Mesothelial cell of epicardium (in vitro differentiated cells): ENCODE results near the gene CNTNAP5. TPM values are rescaled to one million over a fixed set of nuclear protein-coding genes. Genes with fewer than 3 reads are reported as not detected.

ENCODE experiments used
- DNase-seq, 2 experiments: peaks; one replicate each; pipeline ENCODE4 v3.0.0; 2021; ENCODE audit warnings: low spot score in 2 of 2; ENCODE audit not compliant: unreplicated experiment in 2 of 2
- H3K27ac Mint-ChIP-seq: 2 replicates; pipeline ENCODE4 v1.8.0; 2021; ENCODE audit warnings: mixed read lengths
- H3K27me3 Mint-ChIP-seq: 2 replicates; pipeline ENCODE4 v1.8.0; 2021; ENCODE audit warnings: low read depth, mixed read lengths
- H3K36me3 Mint-ChIP-seq: 2 replicates; pipeline ENCODE4 v1.8.0; 2021; ENCODE audit warnings: mixed read lengths
- H3K4me1 Mint-ChIP-seq: 2 replicates; pipeline ENCODE4 v1.8.0; 2021; ENCODE audit warnings: mixed read lengths
- H3K4me3 Mint-ChIP-seq: 2 replicates; pipeline ENCODE4 v1.8.0; 2021; ENCODE audit warnings: mild to moderate bottlenecking, moderate library complexity, mixed read lengths
- H3K9me3 Mint-ChIP-seq: 2 replicates; pipeline ENCODE4 v1.8.0; 2021; ENCODE audit warnings: mixed read lengths
- total RNA-seq: library from RNA; stranded (reverse); gene quantifications from 3 replicates; pipeline ENCODE4 v1.2.1, GENCODE V29; 2021
- TF ChIP-seq, protein P1 (sequence below): fragments of 200-600 bp; sonication (generic); IDR thresholded peaks from one replicate; pipeline ENCODE4 v1.5.0; 2021; ENCODE audit warnings: antibody characterized with exemption; ENCODE audit not compliant: unreplicated experiment

The CNTNAP5 gene
- total RNA-seq, 1 donor from 2014 or later: 0.22 TPM

DNA sequence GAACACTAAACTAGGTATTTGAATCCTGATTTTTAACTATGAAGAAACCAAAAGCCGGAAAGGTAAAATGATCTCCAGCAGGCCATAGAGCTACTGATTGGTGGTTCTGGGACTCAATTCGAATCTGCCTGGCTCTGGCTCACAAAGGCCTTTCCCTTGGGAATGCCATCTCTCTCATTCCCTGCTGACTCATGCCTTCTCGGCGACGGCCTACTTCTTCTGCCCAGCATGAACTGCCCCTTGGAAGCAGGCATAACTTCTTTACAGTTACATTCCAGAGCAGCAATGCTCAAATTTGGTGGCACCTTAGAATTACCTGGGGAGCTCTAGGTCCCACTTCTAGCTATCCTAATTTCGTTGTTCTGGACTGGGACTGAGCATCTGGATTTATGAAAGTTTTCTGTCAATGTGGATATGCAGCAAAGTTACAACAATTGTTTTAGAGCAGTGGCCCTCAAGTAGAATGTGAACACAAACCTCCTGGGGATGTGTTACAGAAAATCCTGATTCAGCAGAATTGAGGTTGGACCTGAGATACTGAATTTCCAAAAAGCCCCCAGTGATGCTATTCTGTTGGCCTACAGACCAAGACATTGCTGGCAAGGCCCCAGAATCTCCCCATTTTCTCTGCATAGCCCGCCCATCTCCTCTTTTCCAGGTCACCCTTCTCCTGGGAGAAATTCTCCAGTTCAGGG is 261.1 kb downstream of the CNTNAP5 start:
- Mint-ChIP-seq H3K27me3 (peaks cover 2% of the 10 kb centered on the region), H3K9me3 (peaks cover 5% of the 10 kb centered on the region), H3K4me1 (peaks cover 5% of the 10 kb centered on the region), H3K27ac (no peak overlapping the region), H3K4me3 (no peak overlapping the region), H3K36me3 (no peaks in the 10 kb centered on the region)
- no peak for DNase-seq
- TF ChIP-seq, protein P1, sequence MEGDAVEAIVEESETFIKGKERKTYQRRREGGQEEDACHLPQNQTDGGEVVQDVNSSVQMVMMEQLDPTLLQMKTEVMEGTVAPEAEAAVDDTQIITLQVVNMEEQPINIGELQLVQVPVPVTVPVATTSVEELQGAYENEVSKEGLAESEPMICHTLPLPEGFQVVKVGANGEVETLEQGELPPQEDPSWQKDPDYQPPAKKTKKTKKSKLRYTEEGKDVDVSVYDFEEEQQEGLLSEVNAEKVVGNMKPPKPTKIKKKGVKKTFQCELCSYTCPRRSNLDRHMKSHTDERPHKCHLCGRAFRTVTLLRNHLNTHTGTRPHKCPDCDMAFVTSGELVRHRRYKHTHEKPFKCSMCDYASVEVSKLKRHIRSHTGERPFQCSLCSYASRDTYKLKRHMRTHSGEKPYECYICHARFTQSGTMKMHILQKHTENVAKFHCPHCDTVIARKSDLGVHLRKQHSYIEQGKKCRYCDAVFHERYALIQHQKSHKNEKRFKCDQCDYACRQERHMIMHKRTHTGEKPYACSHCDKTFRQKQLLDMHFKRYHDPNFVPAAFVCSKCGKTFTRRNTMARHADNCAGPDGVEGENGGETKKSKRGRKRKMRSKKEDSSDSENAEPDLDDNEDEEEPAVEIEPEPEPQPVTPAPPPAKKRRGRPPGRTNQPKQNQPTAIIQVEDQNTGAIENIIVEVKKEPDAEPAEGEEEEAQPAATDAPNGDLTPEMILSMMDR: no peak

DNA sequence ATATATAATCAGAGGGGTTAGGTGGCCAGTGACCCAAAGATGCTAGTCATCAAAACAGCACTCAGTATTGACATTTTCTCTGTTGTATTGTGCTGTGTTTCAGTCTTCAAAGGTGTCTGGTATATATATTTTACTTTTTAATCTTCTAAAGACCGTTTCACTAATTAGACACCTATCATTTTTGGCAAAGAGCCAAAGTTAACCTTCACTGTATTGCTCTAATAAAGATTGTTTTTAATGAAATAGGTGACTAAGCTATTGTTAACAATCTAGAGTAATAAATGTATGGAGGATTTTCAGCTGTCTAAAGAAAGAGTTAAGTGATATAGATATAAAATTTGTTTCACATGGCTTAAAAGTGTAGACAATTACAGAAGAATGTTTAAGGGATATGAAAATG is 264.0 kb downstream of the CNTNAP5 start:
- Mint-ChIP-seq H3K27me3 (no peaks in the 10 kb centered on the region), H3K27ac (no peak overlapping the region), H3K4me1 (no peaks in the 10 kb centered on the region), H3K36me3 (no peaks in the 10 kb centered on the region), H3K4me3 (no peak overlapping the region), H3K9me3 (no peaks in the 10 kb centered on the region)
- no peak for DNase-seq
- TF ChIP-seq, protein P1: no peak

DNA sequence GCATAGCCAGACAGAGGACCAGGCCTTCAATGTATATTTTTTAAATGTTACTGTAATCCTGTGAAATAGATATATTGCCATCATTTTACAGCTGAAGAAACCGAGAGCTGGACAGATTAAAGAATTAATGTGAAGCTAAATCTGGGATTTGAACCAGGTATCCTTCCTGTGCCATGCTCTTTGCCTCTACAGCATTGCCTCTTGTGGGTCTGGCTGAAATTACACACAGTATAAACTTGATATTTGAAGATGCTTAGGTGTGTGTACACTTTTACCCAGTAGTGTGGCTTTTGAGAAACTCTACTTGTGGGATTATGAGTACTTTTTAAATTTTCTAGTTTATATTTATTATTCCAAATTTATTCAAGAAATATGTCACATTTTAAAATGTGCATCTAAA is 264.5 kb downstream of the CNTNAP5 start:
- no peaks in the 10 kb centered on the region for H3K27me3 Mint-ChIP-seq
- no peaks in the 10 kb centered on the region for H3K4me1 Mint-ChIP-seq
- TF ChIP-seq, protein P1: no peak
- no peaks in the 10 kb centered on the region for H3K9me3 Mint-ChIP-seq
- no peaks in the 10 kb centered on the region for H3K36me3 Mint-ChIP-seq
- no peak overlapping the region for H3K4me3 Mint-ChIP-seq
- no peak for DNase-seq
- H3K27ac Mint-ChIP-seq: no peak overlapping the region

DNA sequence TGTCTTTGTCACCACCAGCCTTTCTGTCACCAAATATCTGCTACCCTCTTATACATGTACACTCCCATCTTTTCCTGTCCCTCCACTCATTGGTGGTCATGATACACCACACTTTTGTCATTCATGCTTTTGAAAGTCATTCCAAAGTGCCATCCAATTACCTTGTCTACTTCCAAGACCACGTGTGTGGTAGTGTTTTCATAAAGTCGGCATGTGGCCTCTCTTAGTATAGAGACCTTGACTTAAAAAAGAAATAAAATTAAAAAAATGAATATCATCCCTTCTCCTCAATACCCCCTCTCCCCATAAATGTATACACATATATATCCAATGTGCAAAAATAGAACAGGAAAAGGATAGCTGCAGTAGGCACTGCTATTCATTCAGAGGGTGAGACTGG is 271.4 kb downstream of the CNTNAP5 start:
- Mint-ChIP-seq H3K27me3 (peaks cover 5% of the 10 kb centered on the region), H3K4me1 (no peaks in the 10 kb centered on the region), H3K4me3 (no peak overlapping the region), H3K9me3 (no peaks in the 10 kb centered on the region), H3K36me3 (no peaks in the 10 kb centered on the region), H3K27ac (no peak overlapping the region)
- no peak for DNase-seq
- TF ChIP-seq, protein P1: no peak

DNA sequence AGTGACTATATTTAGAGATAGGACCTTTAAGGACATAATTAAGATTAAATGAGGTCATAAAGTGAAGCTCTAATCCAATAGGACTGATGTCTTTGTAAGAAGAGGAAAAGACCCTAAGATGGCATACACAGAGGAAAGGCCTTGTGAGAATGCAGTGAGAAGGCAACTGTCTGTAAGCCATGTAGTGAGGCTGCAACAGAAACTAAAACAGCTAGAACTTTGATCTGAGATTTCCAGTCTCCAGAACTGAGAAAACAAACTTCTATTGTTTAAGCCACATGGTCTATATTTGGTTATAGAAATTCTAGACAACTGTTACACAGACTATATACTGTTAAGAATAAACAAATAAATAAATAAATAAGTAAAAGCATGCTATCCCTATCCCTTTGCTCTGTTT is 276.8 kb downstream of the CNTNAP5 start:
- no peak for DNase-seq
- Mint-ChIP-seq H3K4me1 (no peaks in the 10 kb centered on the region), H3K27me3 (peaks cover 16% of the 10 kb centered on the region), H3K4me3 (no peak overlapping the region), H3K27ac (no peak overlapping the region), H3K36me3 (no peaks in the 10 kb centered on the region), H3K9me3 (peaks cover 3% of the 10 kb centered on the region)
- TF ChIP-seq, protein P1: no peak
